OCI-M1 (cell line): ENCODE measurements around the gene PRR3.
A peak's percentile ranks its signal among the peaks of the same experiment; 100 is the strongest.
"Not testable (repeated sequence)": the region's sequence is repeated elsewhere in the genome, so short reads cannot be mapped to it uniquely, and the experiment has no call there.

ENCODE experiments used
- DNase-seq: peaks from one replicate; lab custom pipeline; 2025; lab: John Stamatoyannopoulos, UW

Gene PRR3

GRCh38 chr6:30556906-30557682, at the start of gene PRR3:
Gene PRR3 (plus strand): TSS chr6:30557295. CDS start chr6:30557345, 50 bp downstream.
- peak; percentile 97 for DNase-seq

GRCh38 chr6:30507849-30508827, 49.0 kb upstream of the PRR3 start:
- no peak for DNase-seq

GRCh38 chr6:30508890-30509736, 48.0 kb upstream of the PRR3 start:
- DNase-seq = peak; percentile 89

- no peak for DNase-seq
Observed at GRCh38 chr6:30510419-30511168, 46.5 kb upstream of the PRR3 start.

GRCh38 chr6:30511169-30511546, 45.9 kb upstream of the PRR3 start:
- DNase-seq = no peak

GRCh38 chr6:30513451-30513850, 43.6 kb upstream of the PRR3 start:
- DNase-seq = no peak

GRCh38 chr6:30515106-30515505, 42.0 kb upstream of the PRR3 start:
- no peak for DNase-seq

GRCh38 chr6:30515944-30516753, 40.9 kb upstream of the PRR3 start:
- DNase-seq = peak; percentile 99

- DNase-seq = not testable (repeated sequence)
Observed at GRCh38 chr6:30516754-30517076, 40.4 kb upstream of the PRR3 start.

GRCh38 chr6:30517767-30518504, 39.2 kb upstream of the PRR3 start:
- not testable (repeated sequence) for DNase-seq

GRCh38 chr6:30518505-30519145, 38.5 kb upstream of the PRR3 start:
- not testable (repeated sequence) for DNase-seq

GRCh38 chr6:30520522-30520921, 36.6 kb upstream of the PRR3 start:
- no peak for DNase-seq

- DNase-seq = not testable (repeated sequence)
Observed at GRCh38 chr6:30521082-30521481, 36.0 kb upstream of the PRR3 start.

- not testable (repeated sequence) for DNase-seq
Observed at GRCh38 chr6:30521952-30522351, 35.1 kb upstream of the PRR3 start.

GRCh38 chr6:30526444-30526843, 30.7 kb upstream of the PRR3 start:
- DNase-seq = not testable (repeated sequence)

GRCh38 chr6:30529349-30529875, 27.7 kb upstream of the PRR3 start:
- DNase-seq = not testable (repeated sequence)

- DNase-seq = peak; percentile 88
Observed at GRCh38 chr6:30530014-30530413, 27.1 kb upstream of the PRR3 start.

- DNase-seq = peak; percentile 47
Observed at GRCh38 chr6:30533460-30534294, 23.4 kb upstream of the PRR3 start.
